HG02938 (cell line): Measurements from ENCODE around the gene HMGN4.
A peak's percentile ranks its signal among the peaks of the same experiment; 100 is the strongest.
"Not testable (repeated sequence)": the region's sequence is repeated elsewhere in the genome, so short reads cannot be mapped to it uniquely, and the experiment has no call there.

Experiments
- ATAC-seq: cut with Tn5 transposase; IDR thresholded peaks from one replicate; pipeline ENCODE4 v1.9.1; 2021; ENCODE audit warnings: mild to moderate bottlenecking, moderate library complexity; ENCODE audit not compliant: unreplicated experiment

HMGN4 gene

GRCh38 chr6:26547363-26547762, 9.2 kb downstream of the HMGN4 start:
- not testable (repeated sequence) for ATAC-seq

GRCh38 chr6:26550250-26550993, 12.3 kb downstream of the HMGN4 start:
- no peak for ATAC-seq

GRCh38 chr6:26552205-26552604, 14.0 kb downstream of the HMGN4 start:
- ATAC-seq, result no peak

- no peak for ATAC-seq
Measured at GRCh38 chr6:26552640-26553188, 14.5 kb downstream of the HMGN4 start.

GRCh38 chr6:26553264-26553634, 15.1 kb downstream of the HMGN4 start:
- no peak for ATAC-seq

GRCh38 chr6:26553635-26554446, 15.7 kb downstream of the HMGN4 start:
- ATAC-seq, result no peak

- no peak for ATAC-seq
Measured at GRCh38 chr6:26554447-26554696, 16.2 kb downstream of the HMGN4 start.

GRCh38 chr6:26554697-26555504, 16.7 kb downstream of the HMGN4 start:
- no peak for ATAC-seq

GRCh38 chr6:26555505-26556262, 17.5 kb downstream of the HMGN4 start:
- ATAC-seq, result no peak

GRCh38 chr6:26556263-26557070, 18.3 kb downstream of the HMGN4 start:
- no peak for ATAC-seq

GRCh38 chr6:26561533-26562466, 23.6 kb downstream of the HMGN4 start:
- no peak for ATAC-seq

GRCh38 chr6:26563488-26563887, 25.3 kb downstream of the HMGN4 start:
- no peak for ATAC-seq

- peak; percentile 61 for ATAC-seq
Measured at GRCh38 chr6:26568601-26569432, 30.7 kb downstream of the HMGN4 start.

- ATAC-seq, result no peak
Measured at GRCh38 chr6:26569433-26569764, 31.2 kb downstream of the HMGN4 start.

- no peak for ATAC-seq
Measured at GRCh38 chr6:26570027-26570809, 32.1 kb downstream of the HMGN4 start.

GRCh38 chr6:26571592-26572296, 33.6 kb downstream of the HMGN4 start:
- ATAC-seq, result no peak

GRCh38 chr6:26575494-26575939, 37.4 kb downstream of the HMGN4 start:
- ATAC-seq, result no peak
